Astrocyte (in vitro differentiated cells and primary cell): ENCODE results near the gene MSLN. TPM values are rescaled to one million over a fixed set of nuclear protein-coding genes. Genes with fewer than 3 reads are reported as not detected.
"Not testable (repeated sequence)": the region's sequence is repeated elsewhere in the genome, so short reads cannot be mapped to it uniquely, and the experiment has no call there.

Experiments used
- DNase-seq: peaks from one replicate; pipeline ENCODE4 v3.0.0-alpha.2; 2010; ENCODE audit warnings: low read depth
- FAIRE-seq: peaks from 2 replicates; lab custom pipeline; 2011; peaks lifted over from hg19 to GRCh38; lab: Jason Lieb, UNC
- H2AFZ ChIP-seq: 2 replicates; pipeline ENCODE4 v1.6.0; 2012; ENCODE audit warnings: low read depth, low read length, inconsistent platforms
- H3K27ac ChIP-seq: 2 replicates; pipeline ENCODE4 v1.5.1; 2011; ENCODE audit warnings: low read depth, low read length, inconsistent platforms
- H3K27me3 ChIP-seq: 2 replicates; pipeline ENCODE4 v1.6.0; 2011; ENCODE audit warnings: low read length, inconsistent platforms; ENCODE audit not compliant: insufficient read depth
- H3K36me3 ChIP-seq: 2 replicates; pipeline ENCODE4 v1.5.1; 2011; ENCODE audit warnings: low read length, inconsistent platforms; ENCODE audit not compliant: insufficient read depth
- H3K4me1 ChIP-seq: 2 replicates; pipeline ENCODE4 v1.5.1; 2011; ENCODE audit warnings: low read length, inconsistent platforms; ENCODE audit not compliant: insufficient read depth
- H3K4me2 ChIP-seq: 2 replicates; pipeline ENCODE4 v1.6.0; 2012; ENCODE audit warnings: low read length, inconsistent platforms
- H3K4me3 ChIP-seq: 2 replicates; pipeline ENCODE4 v1.5.1; 2011; ENCODE audit warnings: low read depth, mild to moderate bottlenecking, low read length, inconsistent platforms; ENCODE audit not compliant: insufficient read depth
- H3K79me2 ChIP-seq: 2 replicates; pipeline ENCODE4 v1.6.0; 2012; ENCODE audit warnings: mild to moderate bottlenecking, low read length, inconsistent platforms; ENCODE audit not compliant: insufficient read depth
- H3K9ac ChIP-seq: 2 replicates; pipeline ENCODE4 v1.6.0; 2012; ENCODE audit warnings: mild to moderate bottlenecking, low read length, inconsistent platforms
- H3K9me3 ChIP-seq: 2 replicates; pipeline ENCODE4 v1.5.1; 2012; ENCODE audit warnings: low read depth, mild to moderate bottlenecking, low read length, inconsistent platforms; ENCODE audit not compliant: insufficient read depth
- H4K20me1 ChIP-seq: 2 replicates; pipeline ENCODE4 v1.6.0; 2012; ENCODE audit warnings: low read length, inconsistent platforms; ENCODE audit not compliant: insufficient read depth
- H3K27ac Mint-ChIP-seq: one replicate; pipeline ENCODE4 v1.8.0; 2021; ENCODE audit warnings: mild to moderate bottlenecking, mixed read lengths; ENCODE audit not compliant: unreplicated experiment
- H3K27me3 Mint-ChIP-seq: one replicate; pipeline ENCODE4 v1.8.0; 2021; ENCODE audit warnings: low read depth, mixed read lengths; ENCODE audit not compliant: unreplicated experiment
- H3K36me3 Mint-ChIP-seq: one replicate; pipeline ENCODE4 v1.8.0; 2021; ENCODE audit warnings: low read depth, mixed read lengths; ENCODE audit not compliant: unreplicated experiment
- H3K4me1 Mint-ChIP-seq: one replicate; pipeline ENCODE4 v1.8.0; 2021; ENCODE audit warnings: low read depth, mixed read lengths; ENCODE audit not compliant: unreplicated experiment
- H3K4me3 Mint-ChIP-seq: one replicate; pipeline ENCODE4 v1.8.0; 2021; ENCODE audit warnings: mild to moderate bottlenecking, moderate library complexity, mixed read lengths; ENCODE audit not compliant: unreplicated experiment
- H3K9me3 Mint-ChIP-seq: one replicate; pipeline ENCODE4 v1.8.0; 2021; ENCODE audit warnings: mild to moderate bottlenecking, mixed read lengths; ENCODE audit not compliant: unreplicated experiment
- EZH2 ChIP-seq: IDR thresholded peaks from 2 replicates; pipeline ENCODE4 v1.6.1; 2012; ENCODE audit warnings: mild to moderate bottlenecking, low read length, inconsistent platforms; ENCODE audit not compliant: insufficient read depth
- total RNA-seq: library from RNA; stranded (reverse); gene quantifications from 2 replicates; pipeline ENCODE4 v1.2.1, GENCODE V29; 2021
- TF ChIP-seq, protein P1 (sequence below): IDR thresholded peaks from 2 replicates; pipeline ENCODE4 v1.5.1; 2011; ENCODE audit warnings: low read depth, mild to moderate bottlenecking, inconsistent platforms, low read length, moderate library complexity; ENCODE audit not compliant: insufficient read depth

MSLN gene
- total RNA-seq, 1 donor from 2014 or later, result not detected

DNA sequence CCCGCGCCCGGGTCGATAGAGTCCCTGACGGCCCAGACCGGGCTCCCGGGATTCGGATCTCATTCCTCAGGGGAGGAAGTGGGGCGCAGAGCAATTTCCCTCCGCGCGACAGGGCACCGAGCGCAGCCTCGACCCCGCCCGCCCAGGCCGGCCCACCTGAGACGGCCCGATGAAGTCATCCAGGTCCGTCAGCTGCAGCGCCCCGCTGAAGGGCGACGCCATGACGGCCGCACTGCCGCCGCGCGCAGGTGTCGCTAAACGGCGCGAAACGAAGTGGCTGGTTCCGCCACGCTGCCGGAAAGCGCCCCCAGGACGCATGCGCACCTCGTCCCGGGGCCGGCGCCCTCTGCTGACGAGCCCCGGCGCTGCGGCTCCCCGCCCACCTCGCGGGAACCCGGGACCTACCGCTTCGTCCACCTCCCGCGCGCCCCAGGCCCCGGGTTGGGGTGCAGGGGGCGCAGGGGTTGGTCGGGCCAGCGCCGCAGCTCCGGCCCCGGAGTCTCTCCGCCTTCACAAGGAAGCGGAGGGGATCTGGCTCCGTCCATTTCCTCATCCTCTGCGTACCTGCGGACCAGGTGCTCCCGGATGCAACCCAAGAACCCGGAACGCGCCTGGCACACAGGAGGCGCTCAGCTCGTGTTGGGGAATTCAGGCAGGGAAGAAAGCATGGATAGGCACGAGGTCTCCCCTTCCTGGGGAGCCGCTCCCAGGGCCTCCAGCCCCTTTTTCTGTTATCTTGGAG lies 19.6 kb upstream of the MSLN start, which contains the start of gene CIAO3:
TSS of gene CIAO3 (minus strand) at position 234 of the 742 bp plus-strand sequence. CDS start at position 222, 12 bp downstream.
- H3K4me3 ChIP-seq, result peak within 1 kb of the TSS; percentile 73
- H3K4me1 ChIP-seq, result peaks cover 9% of the 10 kb centered on the region
- H3K27ac Mint-ChIP-seq, result peak within 1 kb of the TSS; percentile 26
- H3K79me2 ChIP-seq, result peaks cover 11% of the 10 kb centered on the region
- TF ChIP-seq, protein P1, sequence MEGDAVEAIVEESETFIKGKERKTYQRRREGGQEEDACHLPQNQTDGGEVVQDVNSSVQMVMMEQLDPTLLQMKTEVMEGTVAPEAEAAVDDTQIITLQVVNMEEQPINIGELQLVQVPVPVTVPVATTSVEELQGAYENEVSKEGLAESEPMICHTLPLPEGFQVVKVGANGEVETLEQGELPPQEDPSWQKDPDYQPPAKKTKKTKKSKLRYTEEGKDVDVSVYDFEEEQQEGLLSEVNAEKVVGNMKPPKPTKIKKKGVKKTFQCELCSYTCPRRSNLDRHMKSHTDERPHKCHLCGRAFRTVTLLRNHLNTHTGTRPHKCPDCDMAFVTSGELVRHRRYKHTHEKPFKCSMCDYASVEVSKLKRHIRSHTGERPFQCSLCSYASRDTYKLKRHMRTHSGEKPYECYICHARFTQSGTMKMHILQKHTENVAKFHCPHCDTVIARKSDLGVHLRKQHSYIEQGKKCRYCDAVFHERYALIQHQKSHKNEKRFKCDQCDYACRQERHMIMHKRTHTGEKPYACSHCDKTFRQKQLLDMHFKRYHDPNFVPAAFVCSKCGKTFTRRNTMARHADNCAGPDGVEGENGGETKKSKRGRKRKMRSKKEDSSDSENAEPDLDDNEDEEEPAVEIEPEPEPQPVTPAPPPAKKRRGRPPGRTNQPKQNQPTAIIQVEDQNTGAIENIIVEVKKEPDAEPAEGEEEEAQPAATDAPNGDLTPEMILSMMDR, result peak; percentile 48
- no peak for TF ChIP-seq EZH2
- peak within 1 kb of the TSS; percentile 93 for H3K4me2 ChIP-seq
- peaks cover 5% of the 10 kb centered on the region for H4K20me1 ChIP-seq
- no peaks in the 10 kb centered on the region for H3K9me3 ChIP-seq
- H2AFZ ChIP-seq, result peak within 1 kb of the TSS; percentile 97
- peaks cover 2% of the 10 kb centered on the region for H3K4me1 Mint-ChIP-seq
- no peak for FAIRE-seq
- peak; percentile 88 for DNase-seq
- no peaks in the 10 kb centered on the region for H3K27me3 ChIP-seq
- peak within 1 kb of the TSS; percentile 10 for H3K27ac ChIP-seq
- H3K36me3 ChIP-seq, result peaks cover 3% of the 10 kb centered on the region
- H3K9me3 Mint-ChIP-seq, result no peaks in the 10 kb centered on the region
- no peaks in the 10 kb centered on the region for H3K27me3 Mint-ChIP-seq
- H3K36me3 Mint-ChIP-seq, result peaks cover 6% of the 10 kb centered on the region
- peak within 1 kb of the TSS; percentile 84 for H3K9ac ChIP-seq
- peak within 1 kb of the TSS; percentile 83 for H3K4me3 Mint-ChIP-seq

DNA sequence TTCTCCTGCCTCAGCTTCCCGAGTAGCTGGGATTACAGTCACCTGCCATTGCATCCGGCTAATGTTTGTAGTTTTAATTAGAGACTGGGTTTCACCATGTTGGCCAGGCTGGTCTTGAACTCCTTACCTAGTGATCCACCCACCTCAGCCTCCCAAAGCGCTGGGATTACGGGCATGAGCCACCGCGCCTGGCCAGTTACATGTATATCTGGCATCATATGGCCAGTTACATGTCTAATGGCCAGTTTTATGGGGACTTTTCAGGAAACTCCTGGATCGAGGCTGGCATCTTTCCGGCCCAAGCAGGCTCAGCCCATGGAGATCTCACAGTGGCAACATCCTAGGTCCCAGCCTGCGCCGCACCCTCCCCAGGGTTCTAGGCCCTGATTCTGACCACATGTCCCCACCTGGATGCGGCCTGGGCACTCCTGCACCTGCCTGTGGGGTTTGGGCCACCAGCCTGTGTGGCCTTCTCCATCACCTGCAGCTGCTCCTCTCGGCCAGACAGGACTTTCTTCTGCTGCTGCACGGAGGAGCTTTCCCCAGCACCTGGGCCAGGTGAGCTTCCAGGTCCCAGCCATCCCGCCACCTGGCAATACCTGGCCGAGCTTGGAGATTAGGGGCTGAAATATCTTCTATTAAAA lies 18.4 kb upstream of the MSLN start:
- Mint-ChIP-seq H3K4me3 (peak overlapping the region; percentile 81), H3K9me3 (no peaks in the 10 kb centered on the region), H3K4me1 (peaks cover 2% of the 10 kb centered on the region), H3K36me3 (peaks cover 2% of the 10 kb centered on the region), H3K27me3 (no peaks in the 10 kb centered on the region), H3K27ac (no peak overlapping the region)
- TF ChIP-seq EZH2, result no peak
- TF ChIP-seq, protein P1, result no peak
- FAIRE-seq (no peak), DNase-seq (no peak)
- H3K9me3 ChIP-seq, result no peaks in the 10 kb centered on the region
- peaks cover 9% of the 10 kb centered on the region for H3K4me1 ChIP-seq
- peaks cover 11% of the 10 kb centered on the region for H3K79me2 ChIP-seq
- peaks cover 2% of the 10 kb centered on the region for H3K36me3 ChIP-seq
- H4K20me1 ChIP-seq, result peaks cover 5% of the 10 kb centered on the region
- no peak overlapping the region for H3K4me3 ChIP-seq
- H3K4me2 ChIP-seq, result no peak overlapping the region
- no peak overlapping the region for H3K9ac ChIP-seq
- no peaks in the 10 kb centered on the region for H3K27me3 ChIP-seq
- no peak overlapping the region for H2AFZ ChIP-seq
- no peak overlapping the region for H3K27ac ChIP-seq

DNA sequence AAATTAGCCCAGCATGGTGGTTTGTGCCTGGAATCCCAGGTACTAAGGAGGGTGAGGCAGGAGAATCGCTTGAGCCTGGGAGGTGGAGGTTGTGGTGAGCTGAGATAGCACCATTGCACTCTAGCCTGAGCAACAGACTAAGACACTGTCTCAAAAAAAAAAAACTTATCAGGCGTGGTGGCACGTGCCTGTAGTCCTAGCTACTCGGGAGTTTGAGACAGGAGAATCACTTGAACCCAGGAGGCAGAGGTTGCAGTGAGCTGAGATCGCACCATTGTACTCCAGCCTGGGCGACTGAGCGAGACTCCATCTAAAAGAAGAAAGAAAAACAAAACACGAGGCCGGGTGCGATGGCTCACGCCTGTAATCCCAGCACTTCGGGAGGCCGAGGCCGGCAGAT lies 17.6 kb upstream of the MSLN start:
- not testable (repeated sequence) for H3K9ac ChIP-seq, H3K27me3 ChIP-seq, H3K4me3 ChIP-seq, H3K27ac Mint-ChIP-seq, H3K4me1 Mint-ChIP-seq, H3K4me2 ChIP-seq, H2AFZ ChIP-seq, H3K9me3 Mint-ChIP-seq, DNase-seq, FAIRE-seq, H3K27me3 Mint-ChIP-seq, H3K4me1 ChIP-seq, H3K27ac ChIP-seq, H3K4me3 Mint-ChIP-seq, H3K36me3 Mint-ChIP-seq, H4K20me1 ChIP-seq, H3K36me3 ChIP-seq, H3K9me3 ChIP-seq
- peaks cover 11% of the 10 kb centered on the region for H3K79me2 ChIP-seq
